AG04450 (cell line): ENCODE data around the gene SMIM21. TPM values are rescaled to one million over a fixed set of nuclear protein-coding genes. Genes with fewer than 3 reads are reported as not detected.

Source experiments
- CTCF ChIA-PET: fragments of 300-600, 350-600 bp; formaldehyde crosslinking; extraction: SDS; loops from one replicate; lab custom pipeline; 2022; ENCODE audit warnings: antibody characterized with exemption, inconsistent platforms; lab: Charles Lee
- POLR2A ChIA-PET: fragments of 350-600 bp; formaldehyde crosslinking; extraction: SDS; loops from one replicate; lab custom pipeline; 2021; ENCODE audit warnings: antibody characterized with exemption, inconsistent platforms; lab: Yijun Ruan, JAX
- DNase-seq: peaks from one replicate; pipeline ENCODE4 v3.0.0-alpha.2; 2011; ENCODE audit warnings: low read depth, low spot score
- H3K27ac ChIP-seq: one replicate; pipeline ENCODE4 v1.5.1; 2012; ENCODE audit warnings: low read depth, low read length, control low read depth
- H3K27me3 ChIP-seq: one replicate; pipeline ENCODE4 v1.6.0; 2012; ENCODE audit warnings: low read length; ENCODE audit not compliant: control insufficient read depth, insufficient read depth
- H3K4me3 ChIP-seq: 2 replicates; pipeline ENCODE4 v1.5.1; 2011; ENCODE audit warnings: mild to moderate bottlenecking, low read depth, low read length, control low read depth
- H3K9me3 ChIP-seq: 2 replicates; pipeline ENCODE4 v1.5.1; 2012; ENCODE audit warnings: low read length; ENCODE audit not compliant: control insufficient read depth, insufficient read depth
- CTCF ChIP-seq: IDR thresholded peaks from 2 replicates; pipeline ENCODE4 v1.5.1; 2011; ENCODE audit warnings: low read depth, low read length, control low read depth, inconsistent platforms
- polyA plus RNA-seq: library from polyadenylated mRNA; depleted of rRNA; stranded (reverse); fragments of >200 nt; gene quantifications from 2 replicates; pipeline ENCODE4 v1.2.3, GENCODE V29; 2011

SMIM21 gene
- polyA plus RNA-seq, 1 experiment: not detected

DNA sequence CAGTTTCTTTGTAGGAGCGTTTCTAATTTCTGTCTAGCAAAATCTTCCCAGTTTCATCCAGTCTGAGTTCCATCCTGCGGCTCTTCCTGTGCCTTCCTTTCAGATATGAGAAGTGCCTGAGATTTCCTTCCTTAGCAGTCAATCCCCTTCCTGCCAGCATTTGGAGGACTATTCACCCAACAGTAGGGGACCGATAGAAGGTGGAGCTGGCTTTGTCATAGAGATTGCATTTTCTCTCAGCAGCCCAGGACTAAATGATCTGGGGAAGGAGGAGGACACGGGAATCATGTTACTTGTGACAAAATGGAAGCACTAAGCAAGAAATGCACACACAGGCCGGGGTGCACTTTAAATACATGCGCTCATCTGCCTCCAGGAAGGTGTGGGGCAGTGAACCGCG, 5.6 kb upstream of the SMIM21 start:
- TF ChIP-seq CTCF: no peak
- H3K27me3 ChIP-seq: peaks cover 10% of the 10 kb centered on the region
- H3K9me3 ChIP-seq: no peaks in the 10 kb centered on the region
- H3K27ac ChIP-seq: no peak overlapping the region
- ChIA-PET POLR2A (no interaction called here), CTCF (no interaction called here)
- DNase-seq: no peak
- H3K4me3 ChIP-seq: no peak overlapping the region

DNA sequence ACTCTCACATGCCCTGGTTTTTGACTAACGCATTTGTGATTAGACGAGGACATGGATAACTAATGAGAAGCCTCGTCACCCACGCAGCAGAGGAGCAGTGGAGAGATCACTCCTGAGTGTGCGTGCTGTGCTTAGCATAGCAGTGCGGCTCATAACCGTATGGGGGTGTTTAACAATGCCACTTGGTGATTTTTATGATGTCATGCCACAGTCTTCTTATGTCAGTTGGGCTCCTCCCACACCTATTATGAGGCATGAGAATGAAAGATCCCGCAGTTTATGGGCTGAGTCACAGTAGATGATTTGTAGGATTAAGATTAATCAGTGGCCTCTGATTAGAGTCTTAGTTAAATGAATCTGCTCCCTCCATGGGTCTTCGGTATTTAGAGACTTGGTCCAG, 2.5 kb upstream of the SMIM21 start:
- Histone ChIP-seq H3K27me3 (peaks cover 10% of the 10 kb centered on the region), H3K27ac (no peak overlapping the region), H3K9me3 (no peaks in the 10 kb centered on the region), H3K4me3 (no peak overlapping the region)
- no peak for DNase-seq
- POLR2A ChIA-PET: no interaction called here
- no peak for TF ChIP-seq CTCF
- CTCF ChIA-PET: no interaction called here

- no peak overlapping the region for H3K4me3 ChIP-seq
- peaks cover 8% of the 10 kb centered on the region for H3K27me3 ChIP-seq
- no peak overlapping the region for H3K27ac ChIP-seq
- TF ChIP-seq CTCF: no peak
- DNase-seq: no peak
- H3K9me3 ChIP-seq: no peaks in the 10 kb centered on the region
- ChIA-PET CTCF (no interaction called here), POLR2A (no interaction called here)
Observed at GRCh38 chr18:75428490-75428889, 987 bp upstream of the SMIM21 start.

DNA sequence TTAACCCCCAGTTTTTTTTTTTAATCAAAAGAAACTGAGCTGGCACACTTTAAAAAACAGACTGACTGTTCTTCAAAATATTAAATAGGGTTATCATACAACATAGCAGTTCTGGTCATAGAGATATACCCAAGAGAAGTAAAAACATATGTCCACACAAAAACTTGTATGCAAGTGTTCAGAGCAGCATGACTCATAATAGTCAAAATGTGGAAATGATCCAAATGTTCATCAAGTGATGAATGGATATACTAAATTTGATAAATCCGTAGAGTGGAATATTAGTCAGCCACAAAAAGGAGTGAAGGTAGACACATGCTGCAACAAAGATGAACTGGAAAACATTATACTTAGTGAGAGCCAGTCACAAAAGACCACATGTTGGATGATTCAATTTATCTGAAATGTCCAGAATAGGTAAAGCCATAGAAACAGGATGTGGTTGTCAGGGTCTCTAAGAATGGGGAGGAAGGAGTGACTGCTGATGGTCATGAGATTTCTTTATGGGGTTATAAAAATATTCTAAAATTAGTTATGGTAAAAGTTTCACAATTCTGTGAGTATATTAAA, 5.1 kb downstream of the SMIM21 start:
- DNase-seq: no peak
- ChIA-PET CTCF (no interaction called here), POLR2A (no interaction called here)
- Histone ChIP-seq H3K27me3 (peaks cover 6% of the 10 kb centered on the region), H3K27ac (no peak overlapping the region), H3K9me3 (peaks cover 3% of the 10 kb centered on the region; the same call in 1 of the 2 replicates), H3K4me3 (no peak overlapping the region)
- TF ChIP-seq CTCF: no peak

DNA sequence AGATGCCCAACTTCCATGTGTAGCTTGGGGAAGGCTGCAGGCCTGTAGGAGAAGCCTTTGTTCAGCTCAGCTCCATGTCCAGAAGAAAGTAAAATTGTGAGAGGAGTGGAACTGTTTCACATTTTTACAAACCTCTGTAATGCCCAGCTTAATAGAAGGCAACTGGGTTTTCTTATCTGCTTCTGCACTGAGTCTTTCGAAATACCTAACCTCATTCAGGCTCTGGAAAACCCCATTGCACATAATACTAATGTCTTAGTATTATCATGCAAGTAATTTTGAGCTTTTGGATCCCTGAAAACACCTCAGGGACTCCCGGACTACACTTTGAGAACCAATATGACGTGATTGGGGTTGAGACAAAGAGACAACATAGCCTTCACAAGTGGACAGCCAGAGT, 5.8 kb downstream of the SMIM21 start:
- peaks cover 3% of the 10 kb centered on the region; the same call in 1 of the 2 replicates for H3K9me3 ChIP-seq
- ChIA-PET POLR2A (no interaction called here), CTCF (no interaction called here)
- no peak overlapping the region for H3K4me3 ChIP-seq
- DNase-seq: no peak
- no peak for TF ChIP-seq CTCF
- peaks cover 6% of the 10 kb centered on the region for H3K27me3 ChIP-seq
- H3K27ac ChIP-seq: no peak overlapping the region
